ENCODE results near the gene FAM13A.

- TF ChIP-seq CTCF (IDR thresholded peaks at IDR 0.05; ENCODE audit: low read length) (no peak), EZH2phosphoT487 (IDR thresholded peaks at IDR 0.05; ENCODE audit: low read length) (no peak), EZH2 (optimal IDR thresholded peaks at IDR 0.05; ENCODE audit: low read depth, low read length) (no peak)
Observed at GRCh38 chr4:88963817-88964216, 93.2 kb downstream of the FAM13A start.

Measured in MM.1S (cell line).